Loucy (cell line): Measurements from ENCODE around the gene NMRAL1.
A peak's percentile ranks its signal among the peaks of the same experiment; 100 is the strongest.

Experiments used
- H2AFZ ChIP-seq: fragments of 200-600 bp; sonication (generic); 2 replicates; pipeline ENCODE4 v1.6.0; 2016; ENCODE audit warnings: antibody characterized with exemption, mild to moderate bottlenecking, low read length, moderate library complexity
- H3F3A ChIP-seq: fragments of 200-600 bp; 2 replicates; pipeline ENCODE4 v1.6.0; 2016; ENCODE audit warnings: antibody characterized with exemption, low read depth, mild to moderate bottlenecking
- H3K27me3 ChIP-seq: fragments of 200-600 bp; sonication (generic); 2 replicates; pipeline ENCODE4 v1.6.1; 2014; ENCODE audit warnings: low read length, mild to moderate bottlenecking; ENCODE audit not compliant: insufficient read depth, poor library complexity, severe bottlenecking
- H3K36me3 ChIP-seq: fragments of 200-600 bp; sonication (generic); 2 replicates; pipeline ENCODE4 v1.6.1; 2016; ENCODE audit warnings: low read length; ENCODE audit not compliant: insufficient read depth
- H3K4me1 ChIP-seq: fragments of 200-600 bp; sonication (generic); 2 replicates; pipeline ENCODE4 v1.5.1; 2014; ENCODE audit warnings: low read length, mild to moderate bottlenecking; ENCODE audit not compliant: insufficient read depth, poor library complexity, severe bottlenecking
- H3K4me2 ChIP-seq: fragments of 200-600 bp; sonication (generic); 2 replicates; pipeline ENCODE4 v1.6.0; 2014; ENCODE audit warnings: antibody characterized with exemption, low read length, low read depth, mild to moderate bottlenecking; ENCODE audit not compliant: poor library complexity, severe bottlenecking
- H3K4me3 ChIP-seq: fragments of 200-600 bp; sonication (generic); 2 replicates; pipeline ENCODE4 v1.5.1; 2014; ENCODE audit warnings: low read length, mild to moderate bottlenecking, mixed read lengths; ENCODE audit not compliant: poor library complexity, severe bottlenecking
- H3K79me2 ChIP-seq: fragments of 200-600 bp; sonication (generic); 2 replicates; pipeline ENCODE4 v1.6.1; 2014; ENCODE audit warnings: low read length; ENCODE audit not compliant: insufficient read depth
- H3K9ac ChIP-seq: fragments of 200-600 bp; sonication (generic); 2 replicates; pipeline ENCODE4 v1.6.0; 2014; ENCODE audit warnings: mild to moderate bottlenecking, low read depth, low read length, moderate library complexity; ENCODE audit not compliant: poor library complexity, severe bottlenecking
- H3K9me2 ChIP-seq: fragments of 200-600 bp; sonication (generic); replicated peaks from 2 replicates; pipeline ENCODE4 v1.6.1; 2016; ENCODE audit warnings: low read depth, low read length, mixed read lengths
- H3K9me3 ChIP-seq: fragments of 200-600 bp; sonication (generic); 2 replicates; pipeline ENCODE4 v1.6.1; 2014; ENCODE audit warnings: mild to moderate bottlenecking, antibody characterized with exemption, low read length, low read depth; ENCODE audit not compliant: insufficient read depth
- H4K20me1 ChIP-seq: fragments of 200-600 bp; sonication (generic); 2 replicates; pipeline ENCODE4 v1.6.0; 2014; ENCODE audit warnings: antibody characterized with exemption, low read length, mild to moderate bottlenecking; ENCODE audit not compliant: insufficient read depth, poor library complexity, severe bottlenecking
- CTCF ChIP-seq: fragments of 200-600 bp; sonication (generic); conservative IDR thresholded peaks from 2 replicates; pipeline ENCODE4 v1.5.1; 2014; ENCODE audit warnings: mild to moderate bottlenecking, antibody characterized with exemption, low read length
- EZH2phosphoT487 ChIP-seq: fragments of 200-600 bp; IDR thresholded peaks from 2 replicates; pipeline ENCODE4 v1.6.1; 2018; ENCODE audit warnings: antibody characterized with exemption, mild to moderate bottlenecking, moderate library complexity, borderline replicate concordance

Gene NMRAL1

GRCh38 chr16:4420505-4421105, 53.8 kb downstream of the NMRAL1 start:
- no peak overlapping the region for H3K4me2 ChIP-seq
- peaks cover 4% of the 10 kb centered on the region for H3K79me2 ChIP-seq
- H3F3A ChIP-seq, result no peaks in the 10 kb centered on the region
- H3K9me3 ChIP-seq, result no peaks in the 10 kb centered on the region
- peaks cover under 1% of the 10 kb centered on the region for H4K20me1 ChIP-seq
- no peak overlapping the region for H2AFZ ChIP-seq
- no peaks in the 10 kb centered on the region for H3K9me2 ChIP-seq
- no peak for TF ChIP-seq CTCF
- TF ChIP-seq EZH2phosphoT487, result no peak
- no peaks in the 10 kb centered on the region for H3K36me3 ChIP-seq
- H3K9ac ChIP-seq, result no peak overlapping the region
- no peaks in the 10 kb centered on the region for H3K27me3 ChIP-seq
- peaks cover 3% of the 10 kb centered on the region for H3K4me1 ChIP-seq
- H3K4me3 ChIP-seq, result no peak overlapping the region

DNA sequence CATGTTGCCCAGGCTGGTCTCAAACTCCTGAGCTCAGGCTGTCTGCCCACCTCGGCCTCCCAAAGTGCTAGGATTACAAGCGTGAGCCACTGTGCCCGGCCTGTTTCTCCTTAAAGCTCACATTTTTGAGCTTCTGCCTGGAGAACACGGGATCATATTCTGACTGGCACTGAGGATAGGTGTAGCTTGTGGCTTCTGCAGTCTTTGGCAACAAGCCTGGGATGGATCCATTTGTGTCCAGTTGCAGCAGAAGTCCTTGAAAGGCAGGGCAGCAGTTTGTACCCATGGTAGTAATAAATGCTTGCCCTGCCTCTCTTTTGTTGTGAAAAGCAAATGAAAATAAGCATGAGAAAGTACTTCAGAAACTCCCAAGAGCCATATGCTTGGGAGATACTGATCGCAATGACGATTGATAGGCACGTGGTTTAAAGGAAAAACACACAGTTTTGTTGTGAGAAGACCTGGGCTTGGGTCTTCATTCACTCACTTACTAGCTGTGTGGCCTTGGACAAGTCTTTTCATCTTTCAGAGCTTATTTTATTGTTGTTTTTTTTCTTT, 54.9 kb downstream of the NMRAL1 start:
- Histone ChIP-seq H3K9ac (no peak overlapping the region), H3K27me3 (no peaks in the 10 kb centered on the region), H3K9me3 (no peaks in the 10 kb centered on the region), H3K4me2 (no peak overlapping the region), H2AFZ (no peak overlapping the region), H4K20me1 (peaks cover 12% of the 10 kb centered on the region), H3F3A (no peaks in the 10 kb centered on the region), H3K79me2 (peaks cover 15% of the 10 kb centered on the region), H3K4me3 (no peak overlapping the region), H3K9me2 (no peaks in the 10 kb centered on the region), H3K36me3 (no peaks in the 10 kb centered on the region), H3K4me1 (peaks cover 5% of the 10 kb centered on the region)
- TF ChIP-seq EZH2phosphoT487 (no peak), CTCF (no peak)

GRCh38 chr16:4416200-4417032, 58.0 kb downstream of the NMRAL1 start, which contains the start of gene CORO7:
CORO7 (minus strand) TSS chr16:4416596; CDS start chr16:4416518, 78 bp downstream.
- H4K20me1 ChIP-seq, result peaks cover 19% of the 10 kb centered on the region
- H3K79me2 ChIP-seq, result peaks cover 33% of the 10 kb centered on the region
- no peaks in the 10 kb centered on the region for H3K9me3 ChIP-seq
- no peaks in the 10 kb centered on the region for H3K36me3 ChIP-seq
- peak within 1 kb of the TSS; percentile 81 for H3K4me2 ChIP-seq
- H3K4me1 ChIP-seq, result peaks cover 5% of the 10 kb centered on the region
- TF ChIP-seq EZH2phosphoT487 (no peak), CTCF (no peak)
- peak within 1 kb of the TSS; percentile 78 for H3K9ac ChIP-seq
- H3K4me3 ChIP-seq, result peak within 1 kb of the TSS; percentile 89
- H3F3A ChIP-seq, result no peaks in the 10 kb centered on the region
- H2AFZ ChIP-seq, result peak within 1 kb of the TSS; percentile 81
- no peaks in the 10 kb centered on the region for H3K9me2 ChIP-seq
- no peaks in the 10 kb centered on the region for H3K27me3 ChIP-seq
